ENCODE data around the gene PISD. TPM values are rescaled to one million over a fixed set of nuclear protein-coding genes. Genes with fewer than 3 reads are reported as not detected.
A peak's percentile ranks its signal among the peaks of the same experiment; 100 is the strongest.
"Not testable (repeated sequence)": the region's sequence is repeated elsewhere in the genome, so short reads cannot be mapped to it uniquely, and the experiment has no call there.

PISD gene
- 10 to 100 TPM; 19.4 to 19.6 TPM for total RNA-seq

DNA sequence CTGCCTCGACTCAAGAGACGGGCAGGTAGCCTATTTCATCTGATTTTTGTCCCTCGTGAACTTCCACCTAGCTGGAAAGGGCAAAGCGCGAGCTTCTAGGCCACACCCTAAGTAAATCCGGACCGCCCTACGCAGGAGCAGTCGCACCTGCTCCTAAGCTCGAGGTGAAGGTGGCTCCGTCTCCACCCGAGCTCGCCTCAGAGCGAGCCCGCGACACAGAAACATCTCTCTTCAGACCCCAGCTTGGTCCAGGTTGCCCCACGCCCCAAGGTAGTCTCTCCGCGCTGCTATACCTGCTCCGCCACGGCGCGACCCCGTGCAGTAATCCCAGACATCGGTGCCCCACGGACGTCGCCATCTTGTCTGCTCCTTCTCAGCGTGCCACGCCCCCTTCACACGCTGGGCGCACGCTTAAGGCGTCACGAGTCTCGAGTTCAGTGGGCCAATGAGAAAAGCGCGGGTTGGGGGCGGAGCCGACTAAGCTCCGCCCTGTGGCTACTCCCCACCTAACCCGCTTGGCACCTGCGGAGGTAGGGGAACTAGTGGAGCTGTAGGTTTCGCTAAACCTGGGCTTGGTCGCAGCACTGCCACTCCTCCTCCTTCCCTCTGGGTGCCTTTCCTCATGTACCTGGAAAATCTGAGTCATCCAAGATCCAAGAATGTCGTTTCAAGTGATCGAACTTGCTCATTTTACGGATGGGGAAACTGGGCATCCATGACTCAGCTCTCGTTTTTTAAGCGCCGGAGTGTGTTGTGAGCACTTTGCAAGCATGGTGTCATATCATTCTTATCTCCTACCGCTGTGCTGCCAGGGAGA lies at the start of gene PISD:
TSS of gene PISD (minus strand) at position 365 of the 817 bp plus-strand sequence. CDS start at position 358, 7 bp downstream.
- Mint-ChIP-seq H3K27me3 (peaks cover 3% of the 10 kb centered on the region), H3K36me3 (ENCODE audit: low read depth) (no peaks in the 10 kb centered on the region), H3K4me3 (peak within 1 kb of the TSS; percentile 92), H3K4me1 (peaks cover 33% of the 10 kb centered on the region), H3K9me3 (no peaks in the 10 kb centered on the region), H3K27ac (peak within 1 kb of the TSS; percentile 95)
- DNase-seq = peak; percentile 97
- ChIA-PET POLR2A (no interaction called here), CTCF (interaction anchor here (0.6 to 2.3 kb wide), 14 partner anchors 9 to 315 kb away, joined by 3 to 9 read pairs (median 4); no protein-coding TSS in a partner anchor)

DNA sequence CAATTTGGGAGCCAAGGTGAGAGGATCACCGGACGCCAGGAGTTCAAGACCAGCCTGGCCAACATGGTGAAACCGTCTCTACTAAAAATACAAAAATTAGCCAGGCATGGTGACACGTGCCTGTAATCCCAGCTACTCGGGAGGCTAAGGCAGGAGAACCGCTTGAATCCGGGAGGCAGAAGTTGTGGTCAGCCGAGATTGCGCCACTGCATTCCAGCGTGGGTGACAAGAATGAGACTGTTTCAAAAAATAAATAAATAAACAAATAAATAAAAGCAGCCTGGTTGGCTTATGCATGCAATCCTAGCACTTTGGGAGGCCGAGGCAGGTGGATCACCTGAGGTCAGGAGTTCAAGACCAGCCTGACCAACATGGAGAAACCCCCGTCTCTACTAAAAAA lies 49.2 kb upstream of the PISD start:
- H3K27ac Mint-ChIP-seq, H3K4me1 Mint-ChIP-seq, POLR2A ChIA-PET, H3K9me3 Mint-ChIP-seq, H3K4me3 Mint-ChIP-seq, H3K27me3 Mint-ChIP-seq, DNase-seq, CTCF ChIA-PET: not testable (repeated sequence)
- H3K36me3 Mint-ChIP-seq (ENCODE audit: low read depth) = peaks cover 38% of the 10 kb centered on the region

DNA sequence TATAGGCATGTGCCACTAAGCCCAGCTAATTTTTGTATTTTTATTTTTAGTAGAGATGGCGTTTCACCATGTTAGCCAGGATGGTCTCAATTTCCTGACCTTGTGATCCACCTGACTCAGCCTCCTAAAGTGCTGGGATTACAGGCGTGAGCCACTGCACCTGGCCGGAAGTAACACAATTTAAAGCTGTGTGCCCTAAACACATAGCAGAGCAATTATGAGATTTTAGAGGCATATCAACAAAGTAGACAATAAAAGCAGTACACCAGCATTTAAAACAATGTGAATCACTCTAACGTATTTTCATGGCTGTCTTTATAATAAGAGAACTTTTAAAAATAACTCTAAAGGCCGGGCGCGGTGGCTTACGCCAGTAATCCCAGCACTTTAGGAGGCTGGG lies 45.5 kb upstream of the PISD start:
- H3K9me3 Mint-ChIP-seq = no peaks in the 10 kb centered on the region
- CTCF ChIA-PET = no interaction called here
- no peak overlapping the region for H3K4me3 Mint-ChIP-seq
- H3K36me3 Mint-ChIP-seq (ENCODE audit: low read depth) = peaks cover 27% of the 10 kb centered on the region
- POLR2A ChIA-PET = no interaction called here
- no peak overlapping the region for H3K27ac Mint-ChIP-seq
- no peaks in the 10 kb centered on the region for H3K27me3 Mint-ChIP-seq
- peaks cover 5% of the 10 kb centered on the region for H3K4me1 Mint-ChIP-seq
- DNase-seq = no peak

DNA sequence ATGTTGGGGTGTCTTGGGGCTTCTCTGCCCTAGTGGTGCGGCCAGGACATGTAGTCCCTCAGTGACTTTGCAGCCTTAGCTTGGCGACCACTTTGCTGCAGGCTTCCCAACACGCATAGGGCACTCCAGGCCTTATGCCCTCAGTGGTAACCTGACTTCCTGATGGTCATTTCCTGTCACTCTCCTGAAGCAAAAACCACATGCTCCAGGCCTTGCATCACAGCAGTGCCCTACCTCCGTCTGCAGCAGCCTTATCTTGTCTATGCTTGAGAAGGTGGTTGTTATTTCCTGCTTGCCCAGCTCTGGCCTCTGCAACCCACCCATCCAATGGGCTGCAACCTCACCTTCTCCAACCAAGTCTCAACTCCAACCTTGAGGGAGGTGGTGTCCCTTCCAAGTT lies 33.4 kb upstream of the PISD start:
- H3K36me3 Mint-ChIP-seq (ENCODE audit: low read depth) = peaks cover 56% of the 10 kb centered on the region
- H3K27ac Mint-ChIP-seq = no peak overlapping the region
- ChIA-PET CTCF (interaction anchor here (0.6 to 1.9 kb wide), 2 partner anchors 30 to 61 kb away, joined by 4 to 6 read pairs; no protein-coding TSS in a partner anchor), POLR2A (no interaction called here)
- no peak for DNase-seq
- no peak overlapping the region for H3K4me3 Mint-ChIP-seq
- no peaks in the 10 kb centered on the region for H3K9me3 Mint-ChIP-seq
- no peaks in the 10 kb centered on the region for H3K27me3 Mint-ChIP-seq
- H3K4me1 Mint-ChIP-seq = peaks cover 36% of the 10 kb centered on the region

DNA sequence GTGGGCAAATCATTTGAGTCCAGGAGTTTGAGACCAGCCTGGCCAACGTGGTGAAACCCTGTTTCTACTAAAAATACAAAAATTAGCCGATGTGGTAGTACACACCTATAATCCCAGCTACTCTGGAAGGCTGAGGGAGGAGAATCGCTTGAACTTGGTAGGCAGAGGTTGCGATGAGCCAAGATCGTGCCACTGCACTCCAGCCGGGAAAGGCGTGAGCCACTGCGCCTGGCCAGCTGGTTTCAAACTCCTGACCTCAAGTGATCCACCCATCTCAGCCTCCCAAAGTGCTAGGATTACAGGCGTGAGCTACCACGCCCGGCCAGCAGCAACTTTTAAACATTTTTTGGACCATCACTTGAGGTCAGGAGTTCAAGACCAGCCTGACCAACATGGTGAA lies 32.0 kb upstream of the PISD start:
- DNase-seq, H3K9me3 Mint-ChIP-seq, POLR2A ChIA-PET, H3K27me3 Mint-ChIP-seq, H3K4me3 Mint-ChIP-seq, H3K27ac Mint-ChIP-seq: not testable (repeated sequence)
- peaks cover 56% of the 10 kb centered on the region for H3K36me3 Mint-ChIP-seq (ENCODE audit: low read depth)
- H3K4me1 Mint-ChIP-seq = peaks cover 39% of the 10 kb centered on the region
- CTCF ChIA-PET = interaction anchor here (0.7 to 1.9 kb wide), 2 partner anchors 13 to 28 kb away, joined by 4 to 6 read pairs; no protein-coding TSS in a partner anchor

DNA sequence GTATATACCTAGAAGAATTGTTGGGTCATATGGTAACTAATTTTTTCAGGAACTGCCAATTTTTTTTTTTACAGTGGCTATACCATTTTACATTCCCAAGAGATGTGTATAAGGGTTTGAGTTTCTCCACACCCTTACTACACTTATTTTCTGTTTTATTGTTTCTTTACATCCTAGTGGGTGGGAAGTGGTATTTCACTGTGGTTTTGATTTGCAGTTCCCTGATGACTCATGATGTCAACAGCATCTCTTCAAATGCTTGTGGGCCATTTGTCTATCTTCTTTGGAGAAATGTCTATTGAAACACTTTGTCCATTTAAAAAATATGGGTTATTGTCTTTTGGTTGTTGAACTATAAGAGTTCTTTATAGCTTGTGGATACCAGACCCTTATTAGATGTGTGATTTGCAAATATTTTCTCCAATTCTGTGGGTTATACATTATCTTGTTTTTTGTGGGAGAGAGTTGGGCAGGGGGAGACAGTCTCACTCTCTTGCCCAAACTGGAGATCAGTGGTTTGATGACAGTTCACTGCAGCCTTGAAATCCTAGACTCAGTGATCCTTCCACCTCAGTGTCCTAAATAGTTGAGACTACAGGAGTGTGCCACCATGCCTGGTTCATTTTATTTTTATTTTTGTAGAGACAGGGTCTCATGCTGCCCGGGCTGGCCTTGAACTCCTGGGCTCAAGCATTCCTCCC lies 30.3 kb upstream of the PISD start:
- peaks cover 39% of the 10 kb centered on the region for H3K4me1 Mint-ChIP-seq
- peaks cover 55% of the 10 kb centered on the region for H3K36me3 Mint-ChIP-seq (ENCODE audit: low read depth)
- no peaks in the 10 kb centered on the region for H3K27me3 Mint-ChIP-seq
- ChIA-PET POLR2A (no interaction called here), CTCF (no interaction called here)
- no peaks in the 10 kb centered on the region for H3K9me3 Mint-ChIP-seq
- no peak overlapping the region for H3K4me3 Mint-ChIP-seq
- H3K27ac Mint-ChIP-seq = peak overlapping the region; percentile 75
- peak; percentile 46 for DNase-seq

DNA sequence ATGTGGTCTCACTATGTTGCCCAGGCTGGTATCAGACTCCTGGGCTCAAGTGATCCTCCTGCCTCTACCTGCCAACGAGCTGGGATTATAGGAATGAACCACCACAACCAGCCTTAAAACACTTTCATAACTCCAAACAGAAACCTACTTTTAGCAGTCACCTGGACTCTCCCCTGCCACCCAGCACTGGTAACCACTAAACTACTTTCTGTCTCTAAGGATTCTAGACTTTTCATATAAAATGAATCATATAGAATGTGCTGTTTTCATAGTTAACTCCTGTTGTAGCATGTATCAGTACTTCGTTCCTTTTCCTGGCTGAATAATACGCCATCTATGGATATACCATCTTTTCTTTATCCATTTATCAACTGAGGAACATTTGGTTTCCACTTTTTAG lies 29.4 kb upstream of the PISD start:
- peak overlapping the region; percentile 75 for H3K27ac Mint-ChIP-seq
- H3K4me3 Mint-ChIP-seq = no peak overlapping the region
- no peak for DNase-seq
- H3K36me3 Mint-ChIP-seq (ENCODE audit: low read depth) = peaks cover 56% of the 10 kb centered on the region
- peaks cover 37% of the 10 kb centered on the region for H3K4me1 Mint-ChIP-seq
- ChIA-PET POLR2A (no interaction called here), CTCF (interaction anchor here (0.6 kb wide), 1 partner anchor 122 kb away, joined by 5 read pairs; no protein-coding TSS in a partner anchor)
- H3K27me3 Mint-ChIP-seq = no peaks in the 10 kb centered on the region
- H3K9me3 Mint-ChIP-seq = no peaks in the 10 kb centered on the region

DNA sequence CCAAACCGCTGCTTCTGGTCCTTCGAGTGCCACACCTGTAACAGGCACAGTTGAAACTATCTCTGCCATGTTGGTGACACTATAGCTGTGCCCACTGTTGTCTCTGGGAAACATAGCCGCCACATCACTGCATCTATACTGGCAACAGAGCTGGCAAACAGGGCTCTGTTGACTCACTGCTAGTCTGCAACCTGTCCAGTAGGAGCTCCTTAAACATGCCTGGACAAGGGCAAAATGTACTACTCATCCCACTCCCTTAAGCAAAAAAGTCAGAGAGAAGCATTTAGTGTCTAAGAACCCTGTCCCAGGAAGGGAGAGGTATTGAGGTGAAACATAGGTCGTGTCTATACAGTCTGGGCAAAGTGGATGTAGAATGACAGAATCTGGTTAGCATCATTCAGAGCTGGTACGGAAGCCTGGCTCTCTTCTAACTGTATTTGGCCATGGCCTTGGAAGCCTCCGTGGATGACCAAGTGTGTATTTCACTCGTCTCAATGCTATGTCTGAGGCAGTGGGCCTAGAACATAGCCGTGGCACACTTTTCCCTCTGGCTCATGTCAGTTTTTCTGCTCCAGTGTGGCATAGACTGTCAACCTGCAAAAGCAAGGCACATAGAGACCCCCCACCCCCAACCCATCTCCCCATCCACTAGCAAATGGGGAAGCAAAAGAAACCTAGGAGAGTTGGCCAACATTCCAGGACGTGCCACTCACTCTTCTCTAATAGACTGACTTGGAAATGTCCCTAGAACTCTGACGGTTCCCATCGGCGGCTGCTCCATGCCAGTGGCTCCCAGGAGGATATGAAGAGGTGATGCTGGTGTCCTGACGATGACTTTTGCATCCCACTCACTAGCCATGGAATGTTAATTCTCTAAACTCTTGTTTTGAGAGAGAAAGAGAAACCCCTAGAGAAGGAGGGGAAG lies 21.4 kb upstream of the PISD start:
- no peaks in the 10 kb centered on the region for H3K27me3 Mint-ChIP-seq
- ChIA-PET CTCF (interaction anchor here (1.1 to 3.7 kb wide), 5 partner anchors 12 to 287 kb away, joined by 3 to 17 read pairs (median 6); no protein-coding TSS in a partner anchor), POLR2A (no interaction called here)
- no peak for DNase-seq
- no peaks in the 10 kb centered on the region for H3K9me3 Mint-ChIP-seq
- H3K27ac Mint-ChIP-seq = peak overlapping the region; percentile 7
- no peak overlapping the region for H3K4me3 Mint-ChIP-seq
- peaks cover 36% of the 10 kb centered on the region for H3K36me3 Mint-ChIP-seq (ENCODE audit: low read depth)
- H3K4me1 Mint-ChIP-seq = peaks cover 13% of the 10 kb centered on the region

DNA sequence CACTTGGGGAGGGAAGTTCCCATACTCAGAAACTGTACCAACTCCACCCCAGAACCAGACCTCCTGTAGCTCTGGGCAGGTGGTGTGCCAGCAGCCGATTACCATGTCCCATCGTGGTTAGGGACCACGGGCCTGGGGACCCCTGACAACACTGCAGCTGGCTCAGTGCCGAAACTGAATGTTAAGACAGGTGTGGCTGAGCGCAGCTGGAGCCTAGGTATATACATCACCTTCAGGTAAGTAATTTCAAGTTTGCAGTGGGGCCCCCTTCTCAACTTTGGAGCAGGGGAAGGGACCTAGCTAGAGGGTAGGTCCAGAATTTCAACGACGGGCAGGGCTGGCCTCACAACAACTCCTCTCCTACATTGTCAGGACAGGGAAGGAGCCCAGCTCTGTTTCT lies 20.7 kb upstream of the PISD start:
- POLR2A ChIA-PET = no interaction called here
- H3K9me3 Mint-ChIP-seq = no peaks in the 10 kb centered on the region
- H3K36me3 Mint-ChIP-seq (ENCODE audit: low read depth) = peaks cover 33% of the 10 kb centered on the region
- CTCF ChIA-PET = interaction anchor here (1.1 to 3.7 kb wide), 5 partner anchors 11 to 287 kb away, joined by 3 to 17 read pairs (median 6); no protein-coding TSS in a partner anchor
- H3K4me1 Mint-ChIP-seq = peaks cover 13% of the 10 kb centered on the region
- H3K4me3 Mint-ChIP-seq = no peak overlapping the region
- H3K27ac Mint-ChIP-seq = no peak overlapping the region
- no peaks in the 10 kb centered on the region for H3K27me3 Mint-ChIP-seq
- no peak for DNase-seq

DNA sequence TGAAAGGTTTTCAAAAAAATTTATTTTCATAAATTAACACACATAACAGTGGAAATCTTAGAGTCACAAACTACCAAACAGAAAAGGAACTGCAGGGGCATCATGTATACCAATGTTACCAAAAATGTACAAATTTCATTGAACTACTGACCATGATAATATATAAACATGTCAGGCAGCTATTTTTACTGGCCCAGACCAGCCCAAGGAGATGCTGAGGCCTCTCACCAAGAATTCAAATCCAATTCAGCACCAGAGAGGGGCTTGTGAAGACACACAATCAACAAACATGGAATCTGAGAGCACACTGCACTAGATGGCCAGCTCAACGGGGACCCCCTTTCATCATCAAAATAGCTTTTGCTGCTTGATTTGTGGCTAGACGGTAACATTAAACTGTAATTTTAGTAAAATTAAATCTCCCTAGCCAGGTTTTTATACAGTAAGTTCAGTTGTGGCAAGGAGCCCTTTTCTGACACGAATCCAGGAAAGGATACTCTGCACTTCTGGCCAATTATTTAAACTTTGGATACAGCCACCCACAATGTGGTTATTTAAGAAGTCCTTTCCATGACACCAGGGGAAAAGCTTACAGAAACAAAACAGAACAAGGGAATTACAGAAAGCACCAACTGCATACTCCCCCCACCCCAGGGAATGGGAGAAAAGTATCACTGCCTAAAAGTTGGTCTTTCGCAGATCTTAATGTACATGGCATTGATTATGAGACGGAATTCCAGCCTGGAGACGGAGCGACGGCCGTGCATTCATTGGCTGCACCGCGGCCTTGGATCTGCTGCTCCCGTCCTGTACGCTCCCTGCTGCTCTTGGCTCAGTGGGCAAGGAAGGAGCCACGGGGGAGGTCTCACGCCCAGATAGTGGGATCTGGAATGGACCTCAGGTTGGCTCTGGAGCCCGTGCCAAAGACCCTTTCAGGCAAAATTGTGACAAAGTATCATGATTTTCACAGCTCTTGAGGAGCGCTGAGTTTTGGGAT lies 19.6 kb upstream of the PISD start:
- ChIA-PET CTCF (interaction anchor here (0.8 to 3.7 kb wide), 6 partner anchors 9 to 288 kb away, joined by 3 to 17 read pairs (median 5); no protein-coding TSS in a partner anchor), POLR2A (no interaction called here)
- H3K4me3 Mint-ChIP-seq = no peak overlapping the region
- no peak for DNase-seq
- no peaks in the 10 kb centered on the region for H3K27me3 Mint-ChIP-seq
- no peak overlapping the region for H3K27ac Mint-ChIP-seq
- H3K36me3 Mint-ChIP-seq (ENCODE audit: low read depth) = peaks cover 29% of the 10 kb centered on the region
- H3K4me1 Mint-ChIP-seq = peaks cover 17% of the 10 kb centered on the region
- H3K9me3 Mint-ChIP-seq = no peaks in the 10 kb centered on the region

DNA sequence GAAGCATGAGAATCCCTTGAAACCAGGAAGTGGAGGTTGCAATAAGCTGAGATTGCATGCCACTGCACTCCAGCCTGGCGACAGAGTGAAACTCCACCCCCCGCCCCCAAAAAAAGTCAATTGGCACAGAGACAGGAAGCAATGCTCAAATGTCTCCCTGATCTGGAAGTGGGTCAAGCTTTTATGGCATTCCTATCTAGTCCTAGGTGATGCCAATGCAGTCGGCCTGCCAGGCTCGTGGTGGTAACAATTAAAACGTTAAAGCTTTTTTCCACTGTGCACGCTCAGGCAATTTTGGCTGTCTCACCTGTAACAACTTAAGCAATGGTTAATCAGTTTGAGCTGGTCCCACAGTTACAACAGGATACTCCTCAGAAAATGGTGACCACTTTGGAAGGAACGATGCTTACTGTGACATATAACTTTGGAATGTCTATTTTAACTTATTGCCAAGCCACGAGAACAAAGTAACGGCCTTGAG lies 18.9 kb upstream of the PISD start:
- Mint-ChIP-seq H3K4me3 (no peak overlapping the region), H3K27ac (no peak overlapping the region), H3K36me3 (ENCODE audit: low read depth) (peaks cover 27% of the 10 kb centered on the region), H3K9me3 (no peaks in the 10 kb centered on the region), H3K4me1 (peaks cover 24% of the 10 kb centered on the region), H3K27me3 (no peaks in the 10 kb centered on the region)
- POLR2A ChIA-PET = no interaction called here
- no peak for DNase-seq
- CTCF ChIA-PET = interaction anchor here (0.8 to 3.7 kb wide), 3 partner anchors 10 to 16 kb away, joined by 3 to 17 read pairs (median 4); no protein-coding TSS in a partner anchor

All from activated CD4-positive, alpha-beta T cell treated with anti-CD3 and anti-CD28 coated beads, Interleukin-2, amount 10 ng/mL, durations not matched to agents 7 days and 5 days (primary cell).